Mucosa of stomach (tissue), 1 donor: ENCODE measurements around the gene IL17C.

Experiments
- H3K27me3 ChIP-seq: one replicate; pipeline ENCODE4 v1.7.0; 2013; ENCODE audit warnings: mild to moderate bottlenecking, low read length; ENCODE audit not compliant: control insufficient read depth, insufficient read depth
- H3K36me3 ChIP-seq: one replicate; pipeline ENCODE4 v1.7.0; 2013; ENCODE audit warnings: low read length; ENCODE audit not compliant: control insufficient read depth, insufficient read depth
- H3K4me1 ChIP-seq: one replicate; pipeline ENCODE4 v1.7.0; 2013; ENCODE audit warnings: mild to moderate bottlenecking, low read length; ENCODE audit not compliant: control insufficient read depth, insufficient read depth
- H3K4me3 ChIP-seq: one replicate; pipeline ENCODE4 v1.7.0; 2013; ENCODE audit warnings: low read length
- H3K9ac ChIP-seq: one replicate; pipeline ENCODE4 v1.7.0; 2013; ENCODE audit warnings: mild to moderate bottlenecking, low read length, moderate library complexity
- H3K9me3 ChIP-seq: one replicate; pipeline ENCODE4 v1.7.0; 2013; ENCODE audit warnings: mild to moderate bottlenecking, low read length, moderate library complexity; ENCODE audit not compliant: control insufficient read depth
- donor health status: Pancreatic carcinoma.

The IL17C gene

DNA sequence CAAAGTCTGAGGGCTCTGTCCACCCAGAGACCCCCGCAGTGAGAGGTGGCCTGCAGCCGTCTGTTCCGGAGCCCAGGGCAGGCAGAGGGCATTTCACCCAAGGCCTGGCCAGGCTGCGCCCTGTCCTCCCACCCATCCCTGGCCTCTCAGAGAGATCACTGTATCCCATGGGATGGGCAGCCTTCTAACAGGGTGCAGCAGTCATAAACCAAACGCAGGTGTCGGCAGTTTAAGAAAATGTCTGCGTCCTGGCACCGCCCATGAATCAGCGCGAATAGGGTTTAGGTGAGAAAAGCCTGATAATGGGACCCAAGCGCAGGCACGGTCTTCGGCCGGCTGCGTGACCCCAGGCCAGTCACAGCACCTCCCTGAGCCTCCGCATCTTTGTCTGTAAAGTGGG, 7.1 kb downstream of the IL17C start:
- Histone ChIP-seq H3K36me3 (no peaks in the 10 kb centered on the region), H3K4me3 (no peak overlapping the region), H3K9ac (no peak overlapping the region), H3K4me1 (peaks cover 12% of the 10 kb centered on the region), H3K9me3 (no peaks in the 10 kb centered on the region), H3K27me3 (peaks cover 9% of the 10 kb centered on the region)

DNA sequence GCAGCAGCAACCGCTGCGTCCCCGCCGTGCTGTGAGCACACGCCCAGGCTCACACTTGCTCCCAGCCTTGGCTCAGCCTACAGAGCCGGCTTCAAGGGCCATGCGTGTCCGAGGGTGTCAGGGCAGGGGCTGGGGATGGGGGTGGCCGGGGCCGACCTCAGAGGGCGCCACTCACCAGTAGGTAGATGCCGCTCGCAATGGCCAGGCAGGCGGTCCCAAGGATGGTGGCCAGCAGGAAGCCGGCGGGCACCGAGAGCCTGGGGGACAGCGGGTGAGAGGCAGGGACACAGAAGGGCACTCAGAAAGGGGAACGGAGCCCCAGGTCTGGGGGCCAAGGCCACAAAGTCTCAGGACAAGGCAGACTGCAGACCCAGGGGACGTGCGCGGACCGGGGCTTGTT, 7.6 kb downstream of the IL17C start:
- Histone ChIP-seq H3K9me3 (no peaks in the 10 kb centered on the region), H3K9ac (no peak overlapping the region), H3K4me1 (peaks cover 12% of the 10 kb centered on the region), H3K4me3 (no peak overlapping the region), H3K36me3 (no peaks in the 10 kb centered on the region), H3K27me3 (peaks cover 4% of the 10 kb centered on the region)

GRCh38 chr16:88646345-88647034, 8.1 kb downstream of the IL17C start:
- Histone ChIP-seq H3K9me3 (no peaks in the 10 kb centered on the region), H3K4me3 (no peak overlapping the region), H3K4me1 (peaks cover 17% of the 10 kb centered on the region), H3K27me3 (no peaks in the 10 kb centered on the region), H3K36me3 (no peaks in the 10 kb centered on the region), H3K9ac (no peak overlapping the region)

DNA sequence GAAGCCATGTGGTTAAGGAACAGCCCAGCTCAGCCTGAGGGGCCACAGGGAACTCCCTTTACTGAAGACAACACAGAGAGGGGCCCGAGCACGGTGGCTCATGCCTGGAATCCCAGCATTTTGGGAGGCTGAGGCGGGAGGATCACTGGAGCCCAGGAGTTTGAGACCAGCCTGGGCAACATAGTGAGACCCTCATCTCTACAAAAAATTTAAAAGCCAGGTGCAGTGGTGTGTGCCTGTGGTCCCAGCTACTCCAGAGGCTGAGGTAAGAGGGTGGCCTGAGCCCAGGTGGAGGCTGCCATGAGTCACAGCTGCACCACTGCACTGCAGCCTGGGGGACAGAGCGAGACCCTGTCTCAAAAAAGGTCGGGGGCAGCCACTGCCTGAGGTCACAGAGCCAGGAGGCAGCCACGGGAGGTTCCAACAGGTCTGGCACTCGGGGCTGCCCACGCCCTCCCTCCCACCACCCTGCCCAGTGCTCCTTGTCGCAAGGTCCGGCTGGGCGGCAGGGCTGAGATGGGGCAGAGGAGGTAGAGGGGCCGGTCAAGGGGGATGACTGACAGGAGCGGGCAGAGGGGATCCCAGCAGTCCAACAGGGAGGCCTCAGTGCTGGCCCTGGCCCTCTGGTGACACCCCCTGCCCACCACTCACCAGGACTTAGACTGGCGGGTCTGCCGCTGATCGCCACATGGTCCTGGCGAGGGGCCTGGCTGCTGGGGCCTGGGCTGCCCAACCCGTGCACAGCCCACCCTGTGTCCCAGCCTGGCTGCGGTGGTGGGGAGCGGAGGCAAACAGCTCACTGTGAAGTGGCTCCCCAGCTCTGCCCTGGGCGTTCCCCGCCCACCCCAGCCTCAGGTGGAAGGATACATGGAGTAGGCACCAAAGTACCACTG, 9.1 kb downstream of the IL17C start:
- H3K27me3 ChIP-seq: no peaks in the 10 kb centered on the region

DNA sequence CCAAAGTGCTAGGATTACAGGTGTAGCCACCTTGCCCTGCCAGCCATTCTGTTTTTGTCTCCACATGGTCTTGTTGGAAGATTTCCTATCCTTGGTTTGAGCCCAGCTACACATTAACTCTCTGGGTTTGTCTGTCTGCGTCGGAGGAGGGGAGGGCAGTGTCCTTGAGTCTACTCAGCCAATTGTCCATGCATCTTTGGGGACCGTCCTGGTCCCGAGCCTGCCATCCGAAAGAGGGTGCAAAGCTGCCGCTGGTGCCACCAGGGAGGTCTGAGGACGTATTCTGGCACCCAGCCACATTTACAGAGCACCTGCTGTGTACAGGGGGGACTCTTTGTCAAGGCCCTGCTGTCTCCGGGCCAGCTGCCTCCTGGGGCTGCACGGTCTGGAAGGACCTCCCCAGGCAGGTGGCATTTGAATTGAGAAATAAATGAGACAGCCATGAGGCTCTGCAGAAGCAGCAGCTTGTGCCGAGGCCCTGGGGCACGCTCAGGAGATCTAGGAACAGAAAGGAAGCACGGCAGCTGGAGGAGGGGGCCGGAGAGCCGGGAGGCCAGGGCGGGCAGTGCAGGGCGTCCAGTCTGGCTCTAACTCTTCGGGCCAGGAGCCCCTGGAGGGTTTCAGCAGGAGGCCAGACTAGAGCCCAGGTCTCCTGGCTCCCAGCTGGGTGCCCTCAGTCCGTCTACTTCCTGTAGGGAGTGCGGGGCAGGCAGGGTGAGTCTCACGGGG, 11.0 kb downstream of the IL17C start:
- H3K36me3 ChIP-seq: no peaks in the 10 kb centered on the region
- peaks cover 20% of the 10 kb centered on the region for H3K4me1 ChIP-seq
- no peaks in the 10 kb centered on the region for H3K9me3 ChIP-seq
- H3K4me3 ChIP-seq: no peak overlapping the region
- peak overlapping the region; percentile 81 for H3K9ac ChIP-seq
- no peaks in the 10 kb centered on the region for H3K27me3 ChIP-seq

More for the DNA sequence above, 9.1 kb downstream of the IL17C start:
- Histone ChIP-seq H3K36me3 (no peaks in the 10 kb centered on the region), H3K4me3 (no peak overlapping the region), H3K9ac (no peak overlapping the region), H3K4me1 (peaks cover 20% of the 10 kb centered on the region), H3K9me3 (no peaks in the 10 kb centered on the region)

- peaks cover 20% of the 10 kb centered on the region for H3K4me1 ChIP-seq
- H3K9me3 ChIP-seq: no peaks in the 10 kb centered on the region
- peak overlapping the region; percentile 81 for H3K9ac ChIP-seq
- no peaks in the 10 kb centered on the region for H3K27me3 ChIP-seq
- no peaks in the 10 kb centered on the region for H3K36me3 ChIP-seq
- peak overlapping the region; percentile 87 for H3K4me3 ChIP-seq
Observed at GRCh38 chr16:88649924-88650748, 11.8 kb downstream of the IL17C start.

- no peaks in the 10 kb centered on the region for H3K27me3 ChIP-seq
- H3K4me1 ChIP-seq: peaks cover 20% of the 10 kb centered on the region
- H3K9me3 ChIP-seq: no peaks in the 10 kb centered on the region
- H3K36me3 ChIP-seq: no peaks in the 10 kb centered on the region
- H3K9ac ChIP-seq: peak within 1 kb of the TSS; percentile 81
- peak within 1 kb of the TSS; percentile 87 for H3K4me3 ChIP-seq
Observed at GRCh38 chr16:88650749-88651275, 12.4 kb downstream of the IL17C start, which contains the start of gene CYBA. Gene CYBA, minus strand, starts transcription at chr16:88651053. Its CDS starts 40 bp downstream, at chr16:88651013.

DNA sequence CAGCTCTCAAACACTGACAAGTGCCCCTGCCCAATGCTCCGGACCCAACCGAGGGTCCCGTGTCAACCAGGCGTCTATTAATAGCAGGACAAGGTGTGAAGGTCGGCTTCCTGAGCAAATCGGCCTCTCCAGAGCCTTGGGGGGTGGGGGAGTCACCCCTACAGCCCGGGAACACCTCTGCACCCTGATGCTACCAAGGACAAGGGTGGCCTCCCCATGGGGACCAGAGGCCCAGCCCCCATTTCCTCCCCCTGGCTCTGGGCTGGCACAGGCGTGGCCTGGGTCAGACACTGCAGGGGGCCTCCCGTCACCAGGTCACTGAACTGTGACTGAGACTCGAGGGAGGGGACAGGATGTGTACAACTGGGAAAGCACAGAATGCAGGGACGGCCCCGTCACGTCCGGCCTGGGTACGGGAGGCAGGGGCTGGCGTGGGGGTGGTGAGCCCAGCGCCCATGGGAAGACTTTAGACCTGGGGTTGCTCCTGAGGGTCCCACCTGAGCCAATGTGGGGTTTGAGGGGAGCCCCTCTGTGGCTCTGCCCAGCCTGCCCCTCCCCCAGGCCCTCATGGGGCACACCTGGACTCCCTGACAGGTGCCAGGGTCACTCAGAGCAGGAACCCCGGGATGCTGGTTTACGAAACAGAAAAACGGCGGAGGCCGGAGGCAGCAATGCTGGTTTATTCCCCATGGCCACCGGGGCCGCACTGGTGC, 13.1 kb downstream of the IL17C start:
- Histone ChIP-seq H3K36me3 (no peaks in the 10 kb centered on the region), H3K9me3 (no peaks in the 10 kb centered on the region), H3K27me3 (no peaks in the 10 kb centered on the region), H3K4me1 (peaks cover 20% of the 10 kb centered on the region), H3K9ac (peak overlapping the region; percentile 81), H3K4me3 (peak overlapping the region; percentile 19)

DNA sequence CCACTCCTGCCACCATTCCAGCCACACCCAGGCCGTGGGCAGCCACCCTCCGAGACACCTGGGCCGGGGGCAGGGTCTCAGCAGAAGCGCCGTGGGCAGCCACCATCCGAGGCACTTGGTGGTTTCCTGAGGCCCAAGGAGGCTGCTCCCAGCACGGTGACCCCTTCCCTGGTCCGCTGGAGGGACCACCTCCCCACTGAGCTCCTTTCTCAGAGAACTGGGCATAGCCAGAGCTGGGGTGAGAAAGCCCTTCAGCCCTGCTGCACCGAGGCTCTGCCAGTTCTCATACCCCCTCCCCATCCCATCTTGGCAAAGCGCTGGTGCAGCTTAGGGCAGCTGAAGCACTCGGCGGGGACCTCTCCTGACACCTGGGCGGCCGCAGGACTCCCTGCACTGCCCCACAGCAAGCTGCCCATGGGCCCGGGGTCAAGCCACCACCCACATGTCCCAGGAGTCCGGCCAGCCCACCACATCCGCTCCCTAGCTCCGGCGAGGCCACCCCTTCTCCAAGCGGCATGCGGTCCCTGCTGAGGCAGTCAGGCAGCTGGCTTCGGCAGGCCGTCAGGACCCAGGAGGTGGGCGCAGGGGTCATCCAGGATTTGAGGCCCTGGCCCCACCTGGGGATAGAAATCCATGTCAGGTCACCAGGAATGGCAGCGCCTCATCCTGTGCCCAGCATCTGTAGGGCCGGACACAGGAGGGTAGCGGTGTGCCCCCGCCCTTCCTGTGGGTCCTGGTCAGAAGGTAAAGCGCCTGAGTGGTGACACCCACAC, 13.8 kb downstream of the IL17C start:
- Histone ChIP-seq H3K9ac (peak overlapping the region; percentile 8), H3K36me3 (no peaks in the 10 kb centered on the region)

DNA sequence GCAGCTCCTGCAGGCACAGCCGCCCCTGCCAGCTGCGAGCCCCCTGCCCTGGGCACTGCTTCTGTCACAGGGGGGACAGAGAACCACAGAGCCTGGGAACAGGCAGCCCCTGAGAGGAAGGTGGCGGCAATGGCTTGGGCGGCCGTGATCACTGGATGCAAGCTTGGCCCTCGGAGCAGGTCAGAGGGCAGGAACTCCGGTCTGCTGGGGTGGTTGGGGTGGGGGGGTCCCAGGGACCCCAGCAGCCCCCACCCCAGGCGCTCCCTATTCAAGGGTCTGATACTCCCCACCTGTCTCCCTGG, 14.3 kb downstream of the IL17C start:
- Histone ChIP-seq H3K4me3 (no peak overlapping the region), H3K9ac (no peak overlapping the region), H3K27me3 (no peaks in the 10 kb centered on the region), H3K36me3 (no peaks in the 10 kb centered on the region), H3K4me1 (peaks cover 20% of the 10 kb centered on the region), H3K9me3 (no peaks in the 10 kb centered on the region)

More for the DNA sequence above, 13.8 kb downstream of the IL17C start:
- Histone ChIP-seq H3K4me1 (peaks cover 20% of the 10 kb centered on the region), H3K27me3 (no peaks in the 10 kb centered on the region), H3K4me3 (no peak overlapping the region), H3K9me3 (no peaks in the 10 kb centered on the region)
